Raji (cell line): ENCODE data around the gene TLX2.
A peak's percentile ranks its signal among the peaks of the same experiment; 100 is the strongest.

Source experiments
- POLR2A ChIP-seq: IDR thresholded peaks from 2 replicates; pipeline ENCODE4 v1.6.1; 2011; ENCODE audit warnings: low read depth, low read length, control low read depth; ENCODE audit not compliant: insufficient read depth

Gene TLX2

DNA sequence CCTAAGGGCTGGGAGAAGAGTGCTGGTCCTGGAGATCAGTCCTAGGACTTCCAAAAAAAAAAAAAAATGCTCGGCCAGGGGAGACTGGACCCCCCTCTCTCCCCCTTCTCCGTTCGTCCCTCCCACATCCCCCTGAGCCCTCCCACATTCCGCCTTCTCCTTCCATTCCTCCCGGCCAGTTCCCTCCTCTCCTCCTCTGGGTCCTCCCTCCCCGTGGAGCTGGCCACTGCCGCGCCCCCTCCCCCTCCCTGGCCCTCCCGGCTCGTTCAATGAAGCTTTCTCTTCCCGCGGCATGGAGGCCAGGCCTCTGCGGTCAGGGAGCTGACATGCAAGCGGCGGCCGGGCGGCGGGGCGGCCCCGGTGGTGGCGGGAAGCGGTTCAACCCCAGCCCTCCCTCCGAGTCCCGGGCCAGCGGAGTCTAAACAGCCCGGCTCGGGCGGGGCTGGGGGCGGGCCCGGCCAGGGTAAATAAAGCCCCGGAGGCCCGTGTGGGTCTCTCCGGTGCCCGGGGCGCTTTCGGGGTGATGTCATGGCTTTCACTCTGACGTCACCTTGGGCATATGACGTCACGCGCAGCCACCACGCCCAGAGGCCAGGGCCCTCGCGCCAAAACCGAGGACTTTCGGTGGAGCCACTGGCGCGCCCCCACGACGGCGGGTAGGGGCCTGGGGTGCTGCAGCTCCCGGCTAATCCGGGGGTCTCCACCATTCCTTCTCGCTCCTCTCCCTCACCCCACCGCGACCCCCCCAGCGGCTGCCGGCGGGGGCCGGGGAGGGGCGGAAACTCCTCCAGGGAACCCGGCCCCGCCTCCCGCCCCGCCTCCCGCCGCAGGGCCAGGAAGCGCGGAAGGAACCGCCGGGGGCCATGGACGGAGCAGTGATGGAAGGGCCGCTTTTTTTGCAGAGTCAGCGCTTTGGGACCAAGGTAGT, 39.9 kb downstream of the TLX2 start, which contains the start of the genes DOK1 and LOXL3:
DOK1 (plus strand) TSS at position 829 of the 928 bp plus-strand sequence; CDS start at position 864, 35 bp downstream.
LOXL3 (minus strand) TSS at position 51 of the 928 bp plus-strand sequence. CDS start 1,308 bp downstream, outside the sequence.
- TF ChIP-seq POLR2A = 0 out of 2 replicates have a peak, but pooled peaks have one; percentile 21

DNA sequence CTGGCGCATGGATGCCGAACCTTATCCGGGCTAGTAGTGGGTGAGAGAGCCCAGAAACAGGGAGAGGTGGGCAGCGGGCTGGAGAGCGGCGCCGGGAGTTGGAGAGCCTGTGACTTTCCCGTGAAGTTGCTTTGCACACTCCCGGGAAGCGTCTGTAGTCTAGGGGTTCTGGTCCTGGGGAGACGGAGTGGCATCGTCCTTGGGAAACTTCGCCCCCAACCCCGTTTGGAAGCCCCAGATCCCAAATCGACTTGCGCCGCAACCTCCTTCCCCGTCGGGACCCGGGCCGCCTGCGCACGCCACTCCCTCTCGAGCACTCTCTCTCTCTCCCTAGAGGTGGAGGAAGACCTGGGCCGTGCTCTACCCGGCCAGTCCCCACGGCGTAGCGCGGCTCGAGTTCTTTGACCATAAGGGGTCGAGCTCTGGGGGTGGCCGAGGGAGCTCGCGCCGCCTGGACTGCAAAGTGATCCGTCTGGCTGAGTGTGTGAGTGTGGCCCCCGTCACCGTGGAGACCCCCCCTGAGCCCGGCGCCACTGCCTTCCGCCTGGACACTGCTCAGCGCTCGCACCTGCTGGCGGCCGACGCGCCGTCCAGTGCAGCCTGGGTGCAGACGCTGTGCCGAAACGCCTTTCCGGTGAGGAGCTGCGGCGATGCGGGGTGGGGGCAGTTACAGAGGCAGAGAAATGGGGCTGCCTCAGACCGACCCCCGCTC, 40.7 kb downstream of the TLX2 start:
- no peak for TF ChIP-seq POLR2A

DNA sequence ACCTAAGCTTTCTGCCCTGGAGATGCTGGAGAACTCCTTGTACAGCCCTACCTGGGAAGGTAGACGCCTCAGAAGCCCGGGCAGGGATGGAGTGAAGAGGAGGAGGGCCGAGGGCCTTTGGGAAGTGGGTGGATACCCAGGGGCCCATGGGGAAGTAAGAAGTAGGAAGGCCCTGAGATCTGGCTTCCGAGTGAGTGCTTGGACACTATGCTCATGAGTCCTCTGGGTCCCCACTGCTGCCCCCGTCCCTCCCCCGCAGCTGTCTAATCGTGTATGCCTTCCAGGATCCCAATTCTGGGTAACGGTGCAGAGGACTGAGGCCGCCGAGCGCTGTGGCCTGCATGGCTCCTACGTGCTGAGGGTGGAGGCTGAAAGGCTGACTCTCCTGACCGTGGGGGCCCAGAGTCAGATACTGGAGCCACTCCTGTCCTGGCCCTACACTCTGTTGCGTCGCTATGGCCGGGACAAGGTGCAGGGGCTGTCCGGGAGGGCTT, 41.4 kb downstream of the TLX2 start:
- no peak for TF ChIP-seq POLR2A

DNA sequence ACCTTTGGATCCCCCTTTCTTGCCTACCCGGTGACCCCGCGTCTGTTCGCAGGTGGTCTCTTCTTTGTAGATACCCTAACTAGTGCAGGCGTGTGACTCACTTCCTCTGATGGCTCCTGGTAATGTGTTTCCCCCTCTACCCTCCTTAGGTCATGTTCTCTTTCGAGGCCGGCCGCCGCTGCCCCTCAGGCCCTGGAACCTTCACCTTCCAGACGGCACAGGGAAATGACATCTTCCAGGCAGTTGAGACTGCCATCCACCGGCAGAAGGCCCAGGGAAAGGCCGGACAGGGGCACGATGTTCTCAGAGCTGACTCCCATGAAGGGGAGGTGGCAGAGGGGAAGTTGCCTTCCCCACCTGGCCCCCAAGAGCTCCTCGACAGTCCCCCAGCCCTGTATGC, 41.9 kb downstream of the TLX2 start:
- no peak for TF ChIP-seq POLR2A

DNA sequence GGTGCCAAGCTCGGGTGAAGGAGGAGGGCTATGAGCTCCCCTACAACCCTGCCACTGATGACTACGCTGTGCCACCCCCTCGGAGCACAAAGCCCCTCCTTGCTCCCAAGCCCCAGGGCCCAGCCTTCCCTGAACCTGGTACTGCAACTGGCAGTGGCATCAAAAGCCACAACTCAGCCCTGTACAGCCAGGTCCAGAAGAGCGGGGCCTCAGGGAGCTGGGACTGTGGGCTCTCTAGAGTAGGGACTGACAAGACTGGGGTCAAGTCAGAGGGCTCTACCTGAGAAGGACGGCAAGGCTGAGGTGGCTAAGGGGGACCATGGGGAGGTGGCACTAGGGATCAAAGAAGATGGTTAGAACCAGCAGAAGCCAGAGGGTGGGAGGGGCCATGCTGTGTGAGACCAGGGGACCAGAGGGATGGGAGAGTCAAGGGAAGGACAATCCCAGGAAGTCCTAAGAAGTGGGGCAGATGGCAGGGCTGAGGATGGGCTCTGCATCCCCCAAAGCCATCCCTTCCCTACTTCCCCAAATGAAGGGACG, 42.7 kb downstream of the TLX2 start:
- no peak for TF ChIP-seq POLR2A

DNA sequence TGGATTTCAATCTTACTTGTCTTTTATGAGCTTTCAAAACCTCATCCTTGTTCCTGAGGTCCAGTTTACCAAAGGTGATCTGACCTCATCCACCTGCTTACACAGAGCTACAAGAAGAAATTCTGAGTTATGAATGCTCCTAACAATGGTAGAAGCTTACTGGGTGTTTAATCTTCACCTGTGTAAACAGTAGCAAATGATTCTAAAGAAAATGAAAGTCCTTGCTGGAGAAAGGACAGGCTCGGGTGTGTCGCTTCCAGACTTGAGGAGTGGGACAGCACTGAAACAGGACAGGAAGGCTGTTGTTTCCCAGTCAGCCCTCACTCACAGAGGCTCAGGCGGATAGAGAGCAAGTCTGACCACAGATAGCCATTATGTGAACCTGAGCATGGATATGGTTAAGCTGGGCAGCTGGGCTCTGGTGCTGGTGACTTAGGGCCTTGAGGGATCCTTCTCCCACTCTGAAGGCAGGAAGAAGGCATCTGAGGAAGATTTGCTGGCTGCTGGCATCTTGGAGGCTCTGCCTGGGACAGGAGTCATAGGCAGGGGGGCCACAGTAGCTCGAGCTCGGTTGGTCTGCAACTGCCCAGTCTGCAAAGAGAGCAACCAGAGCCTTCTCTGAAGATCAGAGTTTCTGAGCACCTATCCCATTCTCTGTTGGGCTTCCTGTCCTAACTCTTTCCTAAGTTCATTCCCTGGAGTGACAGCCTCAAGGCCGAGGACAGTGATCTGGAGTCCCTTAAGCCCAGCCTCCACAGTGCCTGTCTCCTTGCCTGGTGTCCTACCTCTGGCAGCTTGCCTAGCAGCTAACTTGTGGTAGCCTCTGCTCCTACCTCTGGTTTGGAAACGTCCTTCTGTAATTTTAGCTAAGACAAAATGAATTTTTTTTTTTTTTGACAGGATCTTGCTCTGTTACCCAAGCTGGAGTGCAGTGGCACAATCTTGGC, 44.3 kb downstream of the TLX2 start:
- TF ChIP-seq POLR2A = no peak

DNA sequence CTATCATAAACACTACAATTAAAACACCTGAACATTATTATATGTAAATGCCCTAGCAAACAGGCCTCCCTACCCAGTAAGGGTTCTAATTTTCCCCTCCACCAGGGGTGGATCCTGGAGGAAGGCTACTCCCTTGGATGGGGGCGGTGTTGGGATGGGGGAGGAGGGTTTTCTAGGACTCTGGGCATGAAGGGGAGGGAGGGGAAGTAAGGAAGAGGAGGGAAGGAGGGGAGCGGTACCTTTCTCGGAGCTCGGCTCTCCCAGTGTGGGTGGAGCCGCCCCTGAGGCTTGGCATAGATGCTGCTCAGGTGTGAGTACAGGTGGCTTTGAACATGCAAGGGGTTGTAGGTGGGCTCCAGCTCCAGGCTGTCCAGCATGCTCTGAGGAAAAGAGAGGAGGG, 45.7 kb downstream of the TLX2 start:
- TF ChIP-seq POLR2A = no peak

DNA sequence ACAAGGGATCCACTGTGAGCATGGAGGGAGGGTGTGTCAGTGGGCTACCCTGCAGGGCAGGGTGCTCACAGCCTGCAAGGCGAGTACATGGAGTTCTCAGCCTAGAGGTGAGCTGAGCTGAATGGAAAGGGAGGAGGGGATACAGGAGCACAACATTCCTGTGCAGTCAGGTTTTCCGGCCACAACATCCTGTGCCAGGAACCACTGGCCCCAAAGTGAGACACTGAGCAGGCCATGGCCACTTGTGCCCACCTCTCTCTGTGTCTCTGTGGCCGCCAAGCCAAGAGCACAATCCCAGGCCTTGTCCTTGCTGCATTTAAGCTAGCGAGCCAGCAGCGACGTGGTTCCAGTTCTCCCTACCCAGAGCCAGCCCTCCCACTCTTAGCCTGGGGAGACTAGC, 46.3 kb downstream of the TLX2 start:
- TF ChIP-seq POLR2A = no peak

DNA sequence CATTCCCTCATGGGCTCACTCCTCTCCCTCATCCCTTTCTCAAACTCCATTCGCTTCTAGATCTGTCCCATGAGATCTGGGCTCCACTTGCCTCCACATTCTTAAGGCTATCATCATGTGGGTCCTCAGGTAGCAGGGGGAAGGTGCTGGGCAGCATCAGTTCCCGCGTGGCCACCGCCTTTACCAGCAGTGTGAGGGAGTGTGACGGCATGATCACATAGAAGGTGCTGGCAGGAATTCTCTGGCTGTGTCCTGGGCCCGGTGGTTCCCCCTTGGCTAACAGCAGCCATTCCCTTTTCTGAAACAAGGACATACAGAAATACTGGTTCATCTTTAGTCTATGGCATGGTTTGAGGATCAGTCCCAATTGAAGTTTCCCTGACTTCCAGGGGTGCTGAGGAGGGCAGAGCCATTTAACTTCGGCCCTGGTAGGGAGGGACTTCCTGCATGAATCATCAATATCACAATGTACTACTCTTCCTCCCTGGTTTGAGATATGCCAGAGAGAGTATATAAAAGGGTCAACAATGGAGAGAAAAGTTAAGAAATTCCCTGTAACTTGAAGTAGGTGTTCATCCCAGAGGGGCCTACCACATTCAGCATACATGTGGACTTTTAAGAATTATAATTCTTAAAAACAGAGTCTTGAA, 48.0 kb downstream of the TLX2 start:
- no peak for TF ChIP-seq POLR2A

DNA sequence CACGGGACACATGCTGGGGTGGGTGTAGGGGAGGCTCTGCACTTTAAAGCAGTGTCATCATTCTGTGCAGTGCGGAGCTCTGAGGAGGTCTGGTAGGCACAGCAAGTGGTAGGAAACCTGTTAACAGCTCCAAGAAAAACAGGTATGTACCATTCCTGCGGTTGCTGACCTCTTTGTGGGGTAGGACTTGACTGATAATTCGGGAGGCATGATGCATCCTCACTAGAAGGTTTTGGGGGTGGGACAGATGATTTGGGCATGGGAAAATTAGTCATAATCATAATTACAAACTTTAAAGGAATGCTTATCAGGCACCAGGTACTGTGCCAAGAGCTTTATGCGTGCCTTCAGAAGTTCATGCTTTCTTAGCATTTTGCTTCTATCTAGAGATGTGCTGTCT, 50.0 kb downstream of the TLX2 start:
- TF ChIP-seq POLR2A = no peak

DNA sequence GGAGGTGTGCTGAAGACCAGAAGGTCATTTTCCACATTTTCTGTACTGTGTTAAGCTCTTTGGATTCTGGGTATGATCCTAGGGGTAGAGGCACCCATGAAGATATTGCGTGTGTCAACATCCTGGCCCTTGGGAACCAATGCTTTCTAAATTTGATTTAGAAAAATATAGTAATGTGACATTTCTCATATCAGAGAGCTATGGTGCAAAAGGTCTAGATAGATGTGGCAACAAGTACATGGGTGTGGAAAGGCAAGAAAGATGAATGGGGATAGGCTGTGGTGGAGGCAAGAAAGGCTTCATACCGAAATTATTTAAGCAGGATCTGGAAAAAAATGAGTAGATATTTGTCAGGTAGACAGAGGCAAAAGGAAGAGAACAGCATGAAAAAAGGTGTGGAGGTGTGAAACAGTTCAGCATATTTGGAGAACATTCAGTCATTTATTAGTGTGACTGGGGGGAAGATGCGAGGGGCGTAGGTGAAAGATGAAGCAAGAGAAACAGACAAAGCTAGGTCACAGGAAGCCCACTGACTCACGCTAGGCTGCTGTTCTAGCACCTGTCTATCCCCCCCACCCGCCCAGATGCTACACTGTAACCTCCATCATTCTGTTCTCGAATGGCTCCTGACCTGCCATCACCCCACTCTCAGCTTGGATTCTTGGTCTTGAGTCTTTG, 52.0 kb downstream of the TLX2 start:
- TF ChIP-seq POLR2A = no peak

DNA sequence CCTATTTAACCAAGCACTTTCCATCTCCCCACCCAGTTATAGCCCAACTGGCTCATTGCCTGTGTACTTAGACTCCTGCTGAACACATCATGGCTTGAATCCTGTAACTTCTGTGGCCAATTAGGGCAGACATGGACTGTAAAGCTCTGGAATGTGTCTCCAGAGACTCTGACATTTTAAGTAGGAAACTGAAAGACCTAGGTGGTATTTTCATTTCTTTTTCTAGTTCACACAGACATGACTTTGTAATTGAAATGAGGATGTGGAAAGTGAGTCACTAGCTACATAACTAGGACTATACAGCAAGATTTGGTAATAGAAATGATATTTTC, 52.5 kb downstream of the TLX2 start:
- no peak for TF ChIP-seq POLR2A
